Neutrophil (primary cell): ENCODE results near the gene YIPF5.

ENCODE experiments used
- H3K27ac ChIP-seq: fragments of 200-600 bp; sonication (generic); 2 replicates; pipeline ENCODE4 v1.5.1; 2016; ENCODE audit warnings: mild to moderate bottlenecking, moderate library complexity
- H3K27me3 ChIP-seq: fragments of 200-600 bp; sonication (generic); 2 replicates; pipeline ENCODE4 v1.6.0; 2016; ENCODE audit warnings: mild to moderate bottlenecking
- H3K36me3 ChIP-seq: fragments of 200-600 bp; sonication (generic); 2 replicates; pipeline ENCODE4 v1.5.1; 2017
- H3K4me1 ChIP-seq, 2 experiments: fragments of 200-600 bp in 1 of 2; sonication (generic) in 1 of 2; 1 replicate in 1 of 2; 2 replicates in 1 of 2; pipeline versions ENCODE4 v1.5.1 to v1.6.1; 2013 to 2016; ENCODE audit warnings: low read depth in 1 of 2, low read length in 1 of 2, mild to moderate bottlenecking in 1 of 2, moderate library complexity in 1 of 2; ENCODE audit not compliant: control insufficient read depth in 1 of 2, insufficient read depth in 1 of 2
- H3K4me3 ChIP-seq, 2 experiments: fragments of 200-600 bp in 1 of 2; sonication (generic) in 1 of 2; 1 replicate in 1 of 2; 2 replicates in 1 of 2; pipeline ENCODE4 v1.5.1; 2013 to 2016; ENCODE audit warnings: low read depth in 1 of 2, low read length in 1 of 2, mild to moderate bottlenecking in 1 of 2, moderate library complexity in 1 of 2
- H3K9me3 ChIP-seq: fragments of 200-600 bp; sonication (generic); 2 replicates; pipeline ENCODE4 v1.5.1; 2016
- TF ChIP-seq, protein P1 (sequence below): fragments of 200-600 bp; sonication (generic); IDR thresholded peaks from 2 replicates; pipeline ENCODE4 v1.5.1; 2016; ENCODE audit warnings: antibody characterized with exemption

YIPF5 gene

DNA sequence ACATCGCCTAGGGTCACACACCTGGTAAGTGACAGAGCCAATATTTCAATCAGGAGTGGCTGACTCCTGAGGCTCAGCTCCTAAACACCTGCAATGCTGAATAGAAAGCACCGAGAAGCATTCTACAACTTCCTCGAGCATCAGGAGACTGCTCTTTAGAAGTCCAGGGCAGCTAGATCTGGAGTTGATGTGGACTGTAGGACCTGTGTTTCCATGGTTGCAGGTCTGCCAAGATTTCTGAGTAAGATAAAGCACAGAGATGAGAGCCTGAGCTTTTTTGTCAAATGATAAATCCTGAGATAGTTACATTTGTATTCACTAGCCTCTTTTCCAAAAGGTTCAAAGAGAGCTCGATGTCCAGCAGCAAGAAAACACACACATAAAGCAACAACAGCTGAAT, 43.8 kb downstream of the YIPF5 start:
- Histone ChIP-seq H3K4me3 (no peak overlapping the region), H3K36me3 (no peaks in the 10 kb centered on the region), H3K27ac (no peak overlapping the region), H3K9me3 (no peaks in the 10 kb centered on the region), H3K27me3 (no peaks in the 10 kb centered on the region), H3K4me1 (peaks cover 28 to 34% of the 10 kb centered on the region in 2 experiments)
- TF ChIP-seq, protein P1, sequence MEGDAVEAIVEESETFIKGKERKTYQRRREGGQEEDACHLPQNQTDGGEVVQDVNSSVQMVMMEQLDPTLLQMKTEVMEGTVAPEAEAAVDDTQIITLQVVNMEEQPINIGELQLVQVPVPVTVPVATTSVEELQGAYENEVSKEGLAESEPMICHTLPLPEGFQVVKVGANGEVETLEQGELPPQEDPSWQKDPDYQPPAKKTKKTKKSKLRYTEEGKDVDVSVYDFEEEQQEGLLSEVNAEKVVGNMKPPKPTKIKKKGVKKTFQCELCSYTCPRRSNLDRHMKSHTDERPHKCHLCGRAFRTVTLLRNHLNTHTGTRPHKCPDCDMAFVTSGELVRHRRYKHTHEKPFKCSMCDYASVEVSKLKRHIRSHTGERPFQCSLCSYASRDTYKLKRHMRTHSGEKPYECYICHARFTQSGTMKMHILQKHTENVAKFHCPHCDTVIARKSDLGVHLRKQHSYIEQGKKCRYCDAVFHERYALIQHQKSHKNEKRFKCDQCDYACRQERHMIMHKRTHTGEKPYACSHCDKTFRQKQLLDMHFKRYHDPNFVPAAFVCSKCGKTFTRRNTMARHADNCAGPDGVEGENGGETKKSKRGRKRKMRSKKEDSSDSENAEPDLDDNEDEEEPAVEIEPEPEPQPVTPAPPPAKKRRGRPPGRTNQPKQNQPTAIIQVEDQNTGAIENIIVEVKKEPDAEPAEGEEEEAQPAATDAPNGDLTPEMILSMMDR, result no peak

- H3K4me1 ChIP-seq, result peaks cover 13 to 20% of the 10 kb centered on the region in 2 experiments
- H3K36me3 ChIP-seq, result no peaks in the 10 kb centered on the region
- H3K4me3 ChIP-seq, result no peak overlapping the region
- TF ChIP-seq, protein P1, result no peak
- H3K27me3 ChIP-seq, result no peaks in the 10 kb centered on the region
- no peaks in the 10 kb centered on the region for H3K9me3 ChIP-seq
- no peak overlapping the region for H3K27ac ChIP-seq
These were observed 45.2 kb downstream of the YIPF5 start for GRCh38 chr5:144125163-144125726.

DNA sequence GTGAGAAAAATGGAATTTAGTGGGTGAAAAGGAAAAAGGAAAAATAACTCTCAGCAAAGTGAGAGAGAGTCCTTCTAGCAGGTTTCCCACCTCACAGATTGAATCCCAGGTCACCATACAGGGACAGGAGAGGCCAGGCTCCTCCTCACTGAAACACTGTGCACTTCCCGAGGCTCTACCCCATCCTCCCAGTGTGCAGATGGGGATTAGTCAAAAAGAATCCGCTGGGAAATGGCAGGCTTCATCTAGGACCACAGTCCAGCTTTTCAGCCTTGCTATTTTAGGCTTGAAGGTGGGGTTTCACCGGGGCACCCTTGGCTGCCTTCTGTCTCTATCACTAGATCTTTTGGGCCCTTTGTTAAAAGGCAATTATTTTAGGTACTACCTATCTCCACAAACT, 47.8 kb downstream of the YIPF5 start:
- TF ChIP-seq, protein P1, result no peak
- Histone ChIP-seq H3K27me3 (no peaks in the 10 kb centered on the region), H3K4me1 (no peaks in the 10 kb centered on the region), H3K4me3 (no peak overlapping the region), H3K27ac (no peak overlapping the region), H3K9me3 (no peaks in the 10 kb centered on the region), H3K36me3 (no peaks in the 10 kb centered on the region)

DNA sequence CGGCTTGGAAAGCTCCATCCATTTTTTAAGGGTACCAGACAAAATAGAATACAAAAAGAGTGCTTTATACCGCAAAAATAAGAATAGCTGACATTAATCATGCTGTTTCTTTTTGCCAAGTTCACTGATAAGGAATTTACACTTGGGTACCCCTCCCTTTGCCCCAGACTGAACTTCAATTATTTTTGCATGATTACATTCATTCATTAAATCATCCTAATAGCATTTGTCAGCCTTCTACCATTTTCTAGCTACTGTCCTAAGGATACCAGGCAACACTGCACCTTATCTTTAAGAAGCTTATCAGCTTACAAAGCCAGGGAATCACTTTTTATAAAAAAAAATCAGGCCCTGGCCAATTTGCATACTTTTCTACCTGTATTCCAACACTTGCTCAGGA, 48.4 kb downstream of the YIPF5 start:
- Histone ChIP-seq H3K9me3 (no peaks in the 10 kb centered on the region), H3K4me1 (no peaks in the 10 kb centered on the region), H3K27me3 (no peaks in the 10 kb centered on the region), H3K27ac (no peak overlapping the region), H3K4me3 (no peak overlapping the region), H3K36me3 (no peaks in the 10 kb centered on the region)
- TF ChIP-seq, protein P1, result no peak

DNA sequence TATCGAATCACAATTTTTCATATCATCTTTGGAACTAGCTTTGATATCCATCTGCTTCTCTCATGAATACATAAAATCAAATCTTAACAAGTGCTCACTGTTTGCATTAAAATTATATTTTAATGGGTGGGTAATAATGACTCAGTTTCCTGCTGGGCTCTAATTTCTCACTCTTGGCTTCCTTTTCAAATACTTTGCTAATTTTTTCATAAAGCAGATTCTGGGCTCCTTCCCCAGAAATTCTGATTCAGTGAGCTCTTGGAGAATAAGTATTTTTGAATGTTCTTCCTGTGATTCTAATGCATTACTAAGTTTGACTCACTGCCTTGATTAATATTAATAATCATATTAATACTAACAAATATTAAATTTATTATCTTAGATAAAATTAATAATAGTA, 48.9 kb downstream of the YIPF5 start:
- TF ChIP-seq, protein P1, result no peak
- no peaks in the 10 kb centered on the region for H3K4me1 ChIP-seq
- no peaks in the 10 kb centered on the region for H3K36me3 ChIP-seq
- H3K4me3 ChIP-seq, result no peak overlapping the region
- H3K27me3 ChIP-seq, result no peaks in the 10 kb centered on the region
- no peaks in the 10 kb centered on the region for H3K9me3 ChIP-seq
- no peak overlapping the region for H3K27ac ChIP-seq
